ENCODE measurements around the gene GTPBP8. TPM values are rescaled to one million over a fixed set of nuclear protein-coding genes. Genes with fewer than 3 reads are reported as not detected.
"Not testable (repeated sequence)": the region's sequence is repeated elsewhere in the genome, so short reads cannot be mapped to it uniquely, and the experiment has no call there.

The GTPBP8 gene
- total RNA-seq, 2 donors from 2014 or later, result 14.3 to 15.9 TPM

GRCh38 chr3:113046186-113046965, 55.6 kb downstream of the GTPBP8 start:
- intact Hi-C loops (cut with DNase I); ATAC-seq; DNase-seq: not testable (repeated sequence)

DNA sequence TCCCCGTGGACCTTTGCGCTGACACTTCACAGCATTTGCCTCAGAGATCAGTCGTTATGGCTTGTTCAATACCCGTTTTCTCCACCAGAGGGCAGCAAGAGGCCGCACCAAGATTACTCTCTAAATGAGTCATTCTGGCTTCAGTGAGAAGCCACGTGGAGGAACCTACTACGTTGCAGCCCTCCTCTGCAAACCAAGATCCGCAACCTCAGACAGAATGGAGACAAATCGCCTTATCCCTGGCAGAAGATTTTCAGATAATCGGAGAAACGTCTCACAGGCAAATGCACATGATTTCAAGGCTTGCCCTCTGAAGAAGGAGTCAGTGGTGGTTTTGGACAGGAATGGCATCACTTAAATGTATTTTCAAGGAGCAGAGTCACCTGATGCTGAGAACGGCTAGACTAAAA, 60.5 kb downstream of the GTPBP8 start:
- intact Hi-C loops (cut with DNase I), result loop anchor here (1.0 to 5.0 kb wide), 3 partner anchors 84 to 237 kb away; no protein-coding TSS in a partner anchor
- ATAC-seq, result peak; percentile 93 to 97

More for the DNA sequence above, 60.5 kb downstream of the GTPBP8 start:
- DNase-seq, result peak; percentile 80

Other genes starting within 250 kb of the GTPBP8 start
- gene CD200R1L, start 144.1 kb upstream of the GTPBP8 start, total RNA-seq, result not detected
- gene CD200R1, start 15.9 kb upstream of the GTPBP8 start, total RNA-seq, result 1 to 10 TPM; 1.1 to 2.9 TPM
- 10 to 100 TPM; 14.5 to 16.3 TPM for gene BOC, start 220.6 kb downstream of the GTPBP8 start, total RNA-seq